Heart left ventricle (tissue), 16 donors: Measurements from ENCODE around the gene MCF2L. TPM values are rescaled to one million over a fixed set of nuclear protein-coding genes. Genes with fewer than 3 reads are reported as not detected.

Experiments
- ATAC-seq, 4 donors: fragments of 200-7000 bp; cut with Tn5 transposase; one replicate each; pipeline ENCODE4 v1.9.1; 2020 to 2022; ENCODE audit warnings: moderate library complexity in 4 of 4, mild to moderate bottlenecking in 3 of 4, moderate number of reproducible peaks in 1 of 4
- DNase-seq, 5 donors: peaks; one replicate each; pipeline ENCODE4 v3.0.0-alpha.2; 2020
- H3K27ac ChIP-seq, 12 donors: fragments of 200-600 bp; sonication (generic) in 4 of 12; one replicate each; pipeline versions ENCODE4 v1.5.0 to v1.8.0; 2016 to 2022; ENCODE audit warnings: mild to moderate bottlenecking in 2 of 12
- H3K27me3 ChIP-seq, 9 donors: fragments of 200-600 bp; sonication (generic) in 2 of 9; one replicate each; pipeline versions ENCODE4 v1.5.1 to v1.8.0; 2016 to 2022; ENCODE audit warnings: mild to moderate bottlenecking in 3 of 9
- H3K36me3 ChIP-seq, 9 donors: fragments of 200-600 bp; sonication (generic) in 2 of 9; one replicate each; pipeline versions ENCODE4 v1.5.0 to v1.8.0; 2018 to 2022; ENCODE audit warnings: mild to moderate bottlenecking in 2 of 9
- H3K4me1 ChIP-seq, 12 donors: fragments of 200-600 bp; sonication (generic) in 4 of 12; one replicate each; pipeline versions ENCODE4 v1.5.0 to v1.8.0; 2016 to 2022; ENCODE audit warnings: mild to moderate bottlenecking in 3 of 12
- H3K4me3 ChIP-seq, 12 donors: fragments of 200-600 bp; sonication (generic) in 4 of 12; one replicate each; pipeline versions ENCODE4 v1.5.0 to v1.8.0; 2017 to 2022; ENCODE audit warnings: mild to moderate bottlenecking in 9 of 12, moderate library complexity in 4 of 12
- H3K9me3 ChIP-seq, 12 donors: fragments of 200-600 bp; sonication (generic) in 4 of 12; one replicate each; pipeline versions ENCODE4 v1.5.0 to v1.8.0; 2016 to 2022; ENCODE audit warnings: mild to moderate bottlenecking in 1 of 12
- CTCF ChIP-seq, 12 donors: fragments of 200-600 bp; sonication (generic) in 4 of 12; IDR thresholded peaks; one replicate each; pipeline versions ENCODE4 v1.5.0 to v1.8.0; 2018 to 2022; ENCODE audit warnings: antibody characterized with exemption in 12 of 12, mild to moderate bottlenecking in 5 of 12
- POLR2A ChIP-seq, 2 donors: fragments of 450-650 bp; IDR thresholded peaks; one replicate each; pipeline ENCODE4 v1.6.1; 2017; ENCODE audit warnings: antibody characterized with exemption in 2 of 2, mild to moderate bottlenecking in 2 of 2, moderate library complexity in 2 of 2
- WGBS, 4 donors: extraction: QIAGEN DNeasy Blood & Tissue Kit in 2 of 4; methylation state at CpG; one replicate each; pipeline versions ENCODE4 v1.1.5 to v1.1.7; 2013 to 2018; 5-methylcytosine and 5-hydroxymethylcytosine counted together
- intact Hi-C, 10 donors: fragments of 100-400 bp; cut with DNase I; formaldehyde crosslinking; loops; one replicate each; pipeline versions ENCODE4 v1.11.1 to v1.14.2; 2022
- polyA plus RNA-seq, 2 donors: library from polyadenylated mRNA; stranded (reverse); fragments of 200-250 nt; gene quantifications; one replicate each; pipeline ENCODE4 v1.2.3, GENCODE V29; 2013
- total RNA-seq, 9 donors: library from RNA; depleted of rRNA in 2 of 9; stranded (reverse); fragments of >200 nt in 2 of 9; fragmentation: NEBNext Ultra II Directional in 3 of 9; extraction: Animal tissue kit (Norgen Biotek cat#: 25700) in 3 of 9; gene quantifications; one replicate each; pipeline versions ENCODE4 v1.1.0 to v1.2.4, GENCODE V29; 2016 to 2023
- donor health status: ischemic (EF 13 %, LVEDD 7.1; RV severe dilation, severe dysfunction).
- donor health status: healthy with polysubstance abuse.
- donor health status: DM: no; HTN: yes; CAD: no.
- donor health status: DM: no; HTN: no; CAD: no.
- donor health status: ischemic (EF 25% LVEDD 6.9; RV normal size, moderate dysfunction).
- donor health status: ischemic (EF 25% LVEDD 5.7; RV mildly dilated, moderate dysfunction).
- donor health status: healthy.
- donor health status: DM: yes; HTN: yes; CAD: no.
- donor health status: ischemic (EF 35%, LVEDD 5.7; RV mildly dilated, moderate dysfunction).
- donor health status: nonischemic (EF 11% LVEDD 7.7; RV severe dilation, severe dysfunction).
- donor health status: DM: yes; HTN: yes; CAD: no.
- donor health status: PGD.
- donor health status: ischemic (EF 29% LVEDD 5.4; RV normal size, mild dysfunction).
- donor health status: nonischemic (EF 23%, LVEDD 6.1; RV moderate dilation, normal function).

MCF2L gene
- total and polyA plus RNA-seq, 11 donors: 26.0 to 61.0 (median 42.7) TPM

- H3K9me3 ChIP-seq: no peaks in the 10 kb centered on the region
- no peak for DNase-seq
- H3K27ac ChIP-seq: peak overlapping the region in 8 of 12 donors; percentile 21 to 84 (median 61)
- TF ChIP-seq CTCF (IDR thresholded peaks at IDR 0.05) (no peak), POLR2A (IDR thresholded peaks at IDR 0.05) (no peak)
- ATAC-seq: no peak
- peaks cover 0 to 28% (median 14%) of the 10 kb centered on the region in 12 donors for H3K4me1 ChIP-seq
- intact Hi-C loops: loop anchor here in 1 of 10 donors (10.0 kb wide), 1 partner anchor 64 kb away; no protein-coding TSS in a partner anchor
- H3K27me3 ChIP-seq: no peaks in the 10 kb centered on the region
- peaks cover 0 to 14% (median 3%) of the 10 kb centered on the region in 9 donors for H3K36me3 ChIP-seq
- WGBS, 4 donors: 78 to 92% (median 85%) methylated on average over 32 to 33 of the region's 33 CpGs
- no peak overlapping the region for H3K4me3 ChIP-seq
Measured at GRCh38 chr13:113008851-113009250, 39.8 kb downstream of the MCF2L start.

GRCh38 chr13:113009743-113010509 lies 40.9 kb downstream of the MCF2L start:
- WGBS, 4 donors: 38 to 54% (median 48%) methylated on average over 13 to 17 of the region's 17 CpGs
- no peaks in the 10 kb centered on the region for H3K27me3 ChIP-seq
- no peak overlapping the region for H3K4me3 ChIP-seq
- peak overlapping the region in 11 of 12 donors; percentile 3 to 84 (median 61) for H3K27ac ChIP-seq
- peaks cover 0 to 28% (median 14%) of the 10 kb centered on the region in 12 donors for H3K4me1 ChIP-seq
- ATAC-seq: peak; percentile 19 to 67 (median 44)
- intact Hi-C loops: loop anchor here in 1 of 10 donors (10.0 kb wide), 1 partner anchor 65 kb away; no protein-coding TSS in a partner anchor
- peaks cover 0 to 8% (median 0%) of the 10 kb centered on the region in 9 donors for H3K36me3 ChIP-seq
- H3K9me3 ChIP-seq: no peaks in the 10 kb centered on the region
- DNase-seq: peak in 3 of 5 donors; percentile 48 to 54 (median 54)
- TF ChIP-seq CTCF (IDR thresholded peaks at IDR 0.05) (no peak), POLR2A (IDR thresholded peaks at IDR 0.05) (no peak)

GRCh38 chr13:113010510-113010865 lies 41.5 kb downstream of the MCF2L start:
- Histone ChIP-seq H3K27me3 (no peaks in the 10 kb centered on the region), H3K36me3 (peaks cover 0 to 11% (median 0%) of the 10 kb centered on the region in 9 donors), H3K27ac (peak overlapping the region in 7 of 12 donors; percentile 3 to 84 (median 68)), H3K9me3 (no peaks in the 10 kb centered on the region), H3K4me3 (no peak overlapping the region), H3K4me1 (peaks cover 0 to 28% (median 14%) of the 10 kb centered on the region in 12 donors)
- DNase-seq (no peak), ATAC-seq (peak in 1 of 4 donors; percentile 3)
- intact Hi-C loops: no loop called here
- 67 to 95% (median 68%) methylated on average over 2 to 12 of the region's 12 CpGs for WGBS, 4 donors
- TF ChIP-seq CTCF (IDR thresholded peaks at IDR 0.05): no peak
- no peak for TF ChIP-seq POLR2A (IDR thresholded peaks at IDR 0.05)

GRCh38 chr13:113013303-113013702 lies 44.3 kb downstream of the MCF2L start:
- 60 to 75% (median 70%) methylated on average over 6 to 9 of the region's 9 CpGs for WGBS, 4 donors
- Histone ChIP-seq H3K4me3 (no peak overlapping the region), H3K9me3 (no peaks in the 10 kb centered on the region), H3K27ac (no peak overlapping the region), H3K36me3 (peaks cover 0 to 32% (median 4%) of the 10 kb centered on the region in 9 donors), H3K27me3 (no peaks in the 10 kb centered on the region), H3K4me1 (peaks cover 0 to 28% (median 14%) of the 10 kb centered on the region in 12 donors)
- DNase-seq: no peak
- TF ChIP-seq POLR2A (IDR thresholded peaks at IDR 0.05) (no peak), CTCF (IDR thresholded peaks at IDR 0.05) (no peak)
- no peak for ATAC-seq
- intact Hi-C loops: no loop called here
